ENCODE results near the gene CBY3.
"Not testable (repeated sequence)": the region's sequence is repeated elsewhere in the genome, so short reads cannot be mapped to it uniquely, and the experiment has no call there.

CBY3 gene

GRCh38 chr5:179680780-179681401 lies at the start of gene CBY3:
CBY3 (minus strand) TSS chr5:179681034; CDS start chr5:179680918, 116 bp downstream.
- DNase-seq, result no peak

- no peak for DNase-seq
Measured at GRCh38 chr5:179730356-179730755, 49.5 kb upstream of the CBY3 start.

- DNase-seq, result no peak
Measured at GRCh38 chr5:179729727-179730126, 48.9 kb upstream of the CBY3 start.

- DNase-seq, result no peak
Measured at GRCh38 chr5:179729303-179729702, 48.5 kb upstream of the CBY3 start.

GRCh38 chr5:179727106-179727505 lies 46.3 kb upstream of the CBY3 start:
- DNase-seq, result no peak

- no peak for DNase-seq
Measured at GRCh38 chr5:179724163-179724562, 43.3 kb upstream of the CBY3 start.

- no peak for DNase-seq
Measured at GRCh38 chr5:179720222-179720621, 39.4 kb upstream of the CBY3 start.

- DNase-seq, result no peak
Measured at GRCh38 chr5:179716286-179716685, 35.5 kb upstream of the CBY3 start.

- DNase-seq, result no peak
Measured at GRCh38 chr5:179700401-179700918, 19.6 kb upstream of the CBY3 start.

GRCh38 chr5:179699616-179700237 lies 18.9 kb upstream of the CBY3 start:
- DNase-seq, result no peak

GRCh38 chr5:179698935-179699615 lies 18.2 kb upstream of the CBY3 start, which contains the start of gene CANX:
CANX (plus strand) TSS chr5:179698967; CDS start chr5:179705682, 6,715 bp downstream.
- no peak for DNase-seq

GRCh38 chr5:179697993-179698934 lies 17.4 kb upstream of the CBY3 start:
- peak; percentile 88 to 96 for DNase-seq

- not testable (repeated sequence) for DNase-seq
Measured at GRCh38 chr5:179697543-179697942, 16.7 kb upstream of the CBY3 start.

GRCh38 chr5:179697108-179697507 lies 16.3 kb upstream of the CBY3 start:
- DNase-seq, result no peak

- DNase-seq, result no peak
Measured at GRCh38 chr5:179696603-179697002, 15.8 kb upstream of the CBY3 start.

- no peak for DNase-seq
Measured at GRCh38 chr5:179694561-179694960, 13.7 kb upstream of the CBY3 start.

GRCh38 chr5:179689212-179689611 lies 8.4 kb upstream of the CBY3 start:
- DNase-seq, result not testable (repeated sequence)

GRCh38 chr5:179680014-179680779 lies 637 bp downstream of the CBY3 start:
- no peak for DNase-seq

GRCh38 chr5:179679014-179679674 lies 1.7 kb downstream of the CBY3 start:
- DNase-seq, result peak; percentile 76 to 81

- DNase-seq, result peak; percentile 84 to 92
Measured at GRCh38 chr5:179678223-179679013, 2.4 kb downstream of the CBY3 start.
